ENCODE results near the gene ZNF583.

The ZNF583 gene

DNA sequence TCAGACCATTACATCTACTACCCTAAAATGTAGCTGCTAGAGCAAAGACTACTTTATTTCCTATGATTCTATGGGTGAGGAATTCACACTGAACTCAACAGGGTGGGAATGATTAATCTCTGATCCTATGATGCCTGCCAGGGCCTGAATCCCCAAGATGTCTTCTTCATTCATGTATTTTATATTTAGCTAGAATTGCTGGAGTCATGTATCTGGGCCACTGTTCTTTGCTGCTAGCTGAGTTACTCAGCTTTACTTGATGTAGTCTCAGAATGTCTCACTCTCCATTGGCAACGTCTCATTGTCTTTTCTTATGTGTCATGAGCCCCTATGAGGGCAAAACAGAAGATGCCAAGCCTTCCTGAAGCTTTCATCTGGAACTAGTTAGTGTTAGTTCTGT lies 31.9 kb upstream of the ZNF583 start:
- DNase-seq (ENCODE audit: low read depth) = no peak
- TF ChIP-seq, protein P1, sequence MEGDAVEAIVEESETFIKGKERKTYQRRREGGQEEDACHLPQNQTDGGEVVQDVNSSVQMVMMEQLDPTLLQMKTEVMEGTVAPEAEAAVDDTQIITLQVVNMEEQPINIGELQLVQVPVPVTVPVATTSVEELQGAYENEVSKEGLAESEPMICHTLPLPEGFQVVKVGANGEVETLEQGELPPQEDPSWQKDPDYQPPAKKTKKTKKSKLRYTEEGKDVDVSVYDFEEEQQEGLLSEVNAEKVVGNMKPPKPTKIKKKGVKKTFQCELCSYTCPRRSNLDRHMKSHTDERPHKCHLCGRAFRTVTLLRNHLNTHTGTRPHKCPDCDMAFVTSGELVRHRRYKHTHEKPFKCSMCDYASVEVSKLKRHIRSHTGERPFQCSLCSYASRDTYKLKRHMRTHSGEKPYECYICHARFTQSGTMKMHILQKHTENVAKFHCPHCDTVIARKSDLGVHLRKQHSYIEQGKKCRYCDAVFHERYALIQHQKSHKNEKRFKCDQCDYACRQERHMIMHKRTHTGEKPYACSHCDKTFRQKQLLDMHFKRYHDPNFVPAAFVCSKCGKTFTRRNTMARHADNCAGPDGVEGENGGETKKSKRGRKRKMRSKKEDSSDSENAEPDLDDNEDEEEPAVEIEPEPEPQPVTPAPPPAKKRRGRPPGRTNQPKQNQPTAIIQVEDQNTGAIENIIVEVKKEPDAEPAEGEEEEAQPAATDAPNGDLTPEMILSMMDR (conservative IDR thresholded peaks at IDR 0.05; ENCODE audit: low read length) = no peak
- no peak overlapping the region for H3K4me3 ChIP-seq (ENCODE audit: low read length)

DNA sequence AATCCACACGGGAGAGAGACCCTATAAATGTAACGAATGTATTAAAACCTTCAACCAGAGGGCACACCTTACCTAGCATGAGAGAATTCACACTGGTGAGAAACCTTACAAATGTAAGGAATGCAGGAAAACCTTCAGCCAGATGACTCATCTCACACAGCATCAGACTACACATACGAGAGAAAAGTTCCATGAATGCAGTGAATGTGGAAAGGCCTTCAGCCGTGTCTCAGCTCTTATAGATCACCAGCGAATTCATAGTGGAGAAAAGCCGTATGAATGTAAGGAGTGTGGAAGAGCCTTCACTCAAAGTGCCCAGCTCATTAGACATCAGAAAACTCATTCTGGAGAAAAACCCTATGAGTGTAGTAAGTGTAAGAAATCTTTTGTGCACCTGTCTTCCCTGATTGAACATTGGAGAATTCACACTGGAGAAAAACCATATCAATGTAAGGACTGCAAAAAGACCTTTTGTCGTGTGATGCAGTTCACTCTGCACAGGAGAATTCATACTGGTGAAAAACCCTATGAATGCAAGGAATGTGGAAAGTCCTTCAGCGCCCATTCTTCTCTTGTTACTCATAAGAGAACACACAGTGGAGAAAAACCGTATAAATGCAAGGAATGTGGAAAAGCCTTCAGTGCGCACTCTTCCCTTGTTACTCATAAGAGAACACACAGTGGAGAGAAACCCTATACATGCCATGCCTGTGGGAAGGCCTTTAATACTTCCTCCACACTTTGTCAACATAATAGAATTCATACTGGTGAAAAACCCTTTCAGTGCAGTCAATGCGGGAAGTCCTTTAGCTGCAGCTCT lies 26.8 kb upstream of the ZNF583 start:
- TF ChIP-seq, protein P1 (conservative IDR thresholded peaks at IDR 0.05; ENCODE audit: low read length) = no peak
- no peak for DNase-seq (ENCODE audit: low read depth)
- no peak overlapping the region for H3K4me3 ChIP-seq (ENCODE audit: low read length)

DNA sequence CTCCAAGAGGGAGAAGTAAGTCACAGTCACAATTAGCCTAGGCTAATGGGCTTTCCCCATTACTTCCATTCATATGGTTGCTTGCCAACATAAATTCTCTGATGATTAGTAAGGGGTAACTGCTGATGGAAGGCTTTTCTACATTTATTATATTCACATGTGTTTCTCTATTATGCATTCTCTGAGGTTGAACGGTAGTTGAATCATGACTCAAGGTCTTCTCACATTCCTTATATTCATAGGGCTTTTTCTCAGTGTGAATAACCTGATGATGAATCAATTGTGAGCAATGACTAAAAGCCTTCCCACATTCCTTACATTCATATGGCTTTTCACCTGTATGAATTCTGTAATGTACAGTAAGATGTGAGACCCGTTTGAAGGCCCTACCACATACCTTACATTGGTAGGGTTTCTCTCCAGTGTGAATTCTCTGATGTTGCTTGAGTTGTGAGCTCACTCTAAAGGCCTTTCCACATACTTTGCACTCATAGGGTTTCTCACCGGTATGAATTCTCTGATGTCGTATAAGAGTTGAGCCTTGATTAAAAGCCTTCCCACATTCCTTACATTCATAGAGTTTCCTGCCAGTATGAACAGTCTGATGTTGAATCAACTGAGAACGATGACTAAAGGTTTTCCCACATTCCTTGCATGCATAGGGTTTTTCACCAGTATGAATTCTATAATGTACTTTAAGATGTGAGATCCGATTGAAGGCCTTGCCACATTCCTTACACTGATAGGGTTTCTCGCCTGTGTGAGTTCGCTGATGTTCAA lies 20.1 kb upstream of the ZNF583 start:
- no peak for DNase-seq (ENCODE audit: low read depth)

DNA sequence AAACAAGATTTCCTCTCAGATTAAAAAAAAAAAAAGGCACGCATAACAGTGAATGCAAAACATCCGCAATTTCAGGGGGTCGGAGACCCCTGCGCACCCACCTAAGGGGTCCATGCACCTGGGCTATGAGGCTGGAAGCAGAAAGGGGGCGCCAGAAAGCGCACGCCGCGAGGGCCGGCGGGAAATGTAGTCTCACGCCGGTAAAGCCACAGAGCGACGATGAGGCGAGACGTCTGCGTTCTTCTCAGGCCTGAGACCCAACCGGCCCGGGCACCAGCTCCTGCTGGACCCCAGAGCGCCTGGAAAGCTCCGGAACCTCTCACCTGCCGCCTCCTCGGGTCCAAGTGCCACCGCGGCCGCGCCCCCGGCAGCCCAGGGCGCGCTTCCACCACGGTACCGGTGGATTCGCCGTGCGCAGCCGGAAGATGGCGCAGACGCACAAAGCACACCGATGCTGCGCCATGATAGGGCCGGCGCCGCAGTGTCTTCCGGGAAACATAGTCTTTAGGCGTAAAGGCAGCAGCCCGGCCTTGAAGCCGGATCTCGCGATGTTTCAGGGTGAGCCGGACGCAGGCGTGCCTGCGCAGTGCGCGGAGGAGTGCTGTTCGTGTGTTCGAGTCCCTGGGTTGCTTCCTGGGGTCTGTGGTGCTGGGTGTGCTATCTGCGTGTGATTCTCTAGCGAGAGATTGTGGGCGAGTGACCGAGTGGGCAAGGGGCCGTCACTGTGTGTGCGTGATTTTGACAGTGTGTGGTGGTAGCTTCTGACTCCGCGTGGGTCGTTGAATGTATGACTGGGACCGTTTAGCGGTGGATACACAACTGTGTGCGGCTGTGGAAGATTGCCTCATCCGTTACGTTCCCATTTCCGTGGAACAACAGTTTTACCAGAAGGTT lies 10.8 kb upstream of the ZNF583 start, which contains the start of gene ZNF582:
ZNF582 (minus strand) TSS at position 416 of the 894 bp plus-strand sequence. CDS start 1,782 bp downstream, outside the sequence.
- TF ChIP-seq, protein P1 (conservative IDR thresholded peaks at IDR 0.05; ENCODE audit: low read length) = peak; percentile 73
- peak; percentile 96 for DNase-seq (ENCODE audit: low read depth)
- peak within 1 kb of the TSS; percentile 90 for H3K4me3 ChIP-seq (ENCODE audit: low read length)

More for the DNA sequence above, 20.1 kb upstream of the ZNF583 start:
- H3K4me3 ChIP-seq (ENCODE audit: low read length) = no peak overlapping the region
- TF ChIP-seq, protein P1 (conservative IDR thresholded peaks at IDR 0.05; ENCODE audit: low read length) = no peak

DNA sequence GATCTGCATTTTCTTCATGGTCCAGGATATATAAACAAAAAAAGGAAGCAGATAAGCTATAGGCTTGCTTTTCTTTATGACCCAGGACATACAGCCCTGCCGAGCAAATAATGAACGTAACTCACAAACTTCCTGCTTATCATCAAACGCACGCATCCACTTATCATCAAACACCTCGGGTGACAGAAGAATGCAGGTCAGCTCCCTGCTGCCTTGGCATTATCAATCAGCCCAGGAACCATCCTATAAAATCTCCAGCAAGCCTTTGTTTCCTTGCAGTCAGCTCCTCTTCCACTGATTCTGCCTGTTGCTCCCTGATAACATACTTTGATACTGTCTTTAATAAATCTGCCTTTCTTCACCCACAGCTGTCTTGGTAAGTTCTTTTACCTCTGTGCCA lies 5.3 kb upstream of the ZNF583 start:
- DNase-seq (ENCODE audit: low read depth) = no peak
- TF ChIP-seq, protein P1 (conservative IDR thresholded peaks at IDR 0.05; ENCODE audit: low read length) = no peak
- H3K4me3 ChIP-seq (ENCODE audit: low read length) = no peak overlapping the region

DNA sequence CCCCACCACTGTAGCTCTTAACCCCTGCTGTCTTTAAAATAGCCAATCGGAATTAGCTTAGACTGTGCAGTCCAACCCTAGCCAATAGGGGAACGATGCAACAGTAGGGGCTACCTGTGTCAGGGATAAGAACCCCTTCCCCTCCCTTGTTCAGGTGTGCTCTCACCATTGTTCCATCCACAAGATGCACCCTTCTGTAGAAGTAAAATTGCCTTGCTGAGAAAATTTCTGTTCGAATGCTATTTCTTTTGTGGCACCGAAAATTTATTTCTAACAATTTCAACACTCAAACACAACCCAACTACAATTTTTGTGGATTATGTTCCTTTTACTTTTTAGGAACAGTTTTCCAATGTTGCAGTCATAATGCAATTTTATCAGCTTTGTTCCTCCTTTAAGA lies 3.6 kb upstream of the ZNF583 start:
- no peak for DNase-seq (ENCODE audit: low read depth)
- TF ChIP-seq, protein P1 (conservative IDR thresholded peaks at IDR 0.05; ENCODE audit: low read length) = no peak
- H3K4me3 ChIP-seq (ENCODE audit: low read length) = no peak overlapping the region
